K562 (cell line): Measurements from ENCODE around the gene ANKRD13D. TPM values are rescaled to one million over a fixed set of nuclear protein-coding genes. Genes with fewer than 3 reads are reported as not detected.

Source experiments
- ATAC-seq: fragments of 200-7000 bp; cut with Tn5 transposase; 3 replicates; pipeline ENCODE4 v1.9.1; 2020; ENCODE audit warnings: moderate library complexity
- BruUV-seq: library from RNA; stranded (reverse); fragments of 400-500 nt; replicated peaks from 2 replicates; lab custom pipeline; 2021; lab: Mats Ljungman, UMichigan
- CTCF ChIA-PET: fragments of 300-600 bp; formaldehyde crosslinking; extraction: SDS; loops from one replicate; lab custom pipeline; 2021; ENCODE audit warnings: low intra/inter-chr PET ratio; lab: Yijun Ruan, JAX
- POLR2A ChIA-PET: fragments of 300-600, 350-650 bp; sonication (Branson Sonifier 250); formaldehyde crosslinking; extraction: SDS; loops from one replicate; lab custom pipeline; 2021; ENCODE audit warnings: antibody characterized with exemption, inconsistent platforms; lab: Yijun Ruan, JAX
- DNase-seq, 4 experiments: peaks; one replicate each; pipeline versions ENCODE4 v3.0.0 to v3.0.0-alpha.2; 2011 to 2018; ENCODE audit warnings: low spot score in 3 of 4, mixed read lengths in 3 of 4; ENCODE audit errors: extremely low read depth in 1 of 4
- FAIRE-seq: peaks from 2 replicates; lab custom pipeline; 2011; peaks lifted over from hg19 to GRCh38; lab: Jason Lieb, UNC
- H2AFZ ChIP-seq: 2 replicates; pipeline ENCODE4 v1.6.0; 2011; ENCODE audit warnings: low read depth, low read length, control low read depth, inconsistent platforms
- H3K27ac ChIP-seq: fragments of 200-600 bp; 3 replicates; pipeline ENCODE4 v1.8.0; 2011; ENCODE audit warnings: low read depth, mild to moderate bottlenecking, control low read depth, inconsistent platforms, low read length, moderate library complexity, mixed read lengths; ENCODE audit errors: extremely low read depth
- H3K27me3 ChIP-seq, 2 experiments: fragments of 300-600 bp in 1 of 2; 2 replicates in 1 of 2; 3 replicates in 1 of 2; pipeline versions ENCODE4 v1.6.0 to v1.8.0; 2011; ENCODE audit warnings: inconsistent platforms in 2 of 2, low read length in 2 of 2, mild to moderate bottlenecking in 1 of 2, mixed read lengths in 1 of 2, moderate library complexity in 1 of 2; ENCODE audit not compliant: control insufficient read depth in 2 of 2, insufficient read depth in 2 of 2
- H3K36me3 ChIP-seq: fragments of 300-600 bp; 3 replicates; pipeline ENCODE4 v1.8.0; 2011; ENCODE audit warnings: mild to moderate bottlenecking, low read length, inconsistent platforms; ENCODE audit not compliant: control insufficient read depth, insufficient read depth
- H3K4me1 ChIP-seq, 2 experiments: fragments of 200-600 bp in 1 of 2; replicated peaks in 1 of 2; 2 replicates in 1 of 2; 3 replicates in 1 of 2; pipeline versions ENCODE4 v1.5.1 to v1.8.0; 2011; ENCODE audit warnings: inconsistent platforms in 2 of 2, low read length in 2 of 2, mild to moderate bottlenecking in 1 of 2, mixed read lengths in 1 of 2, moderate library complexity in 1 of 2; ENCODE audit not compliant: control insufficient read depth in 2 of 2, insufficient read depth in 2 of 2
- H3K4me2 ChIP-seq: 2 replicates; pipeline ENCODE4 v1.6.1; 2011; ENCODE audit warnings: low read length, control low read depth, inconsistent platforms, mixed read lengths; ENCODE audit not compliant: insufficient read depth
- H3K4me3 ChIP-seq: fragments of 200-600 bp; sonication (generic), shearing (Covaris generic); 2 replicates; pipeline ENCODE4 v1.5.1; 2016; ENCODE audit warnings: control low read depth, inconsistent platforms
- H3K79me2 ChIP-seq: fragments of 200-600 bp; 3 replicates; pipeline ENCODE4 v1.8.0; 2011; ENCODE audit warnings: low read length, inconsistent platforms; ENCODE audit not compliant: control insufficient read depth, insufficient read depth
- H3K9ac ChIP-seq, 2 experiments: 2 replicates each; pipeline versions ENCODE4 v1.6.0 to v1.6.1; 2011; ENCODE audit warnings: low read depth in 2 of 2, low read length in 2 of 2, control low read depth in 1 of 2, inconsistent platforms in 1 of 2, mild to moderate bottlenecking in 1 of 2, mixed read lengths in 1 of 2; ENCODE audit not compliant: insufficient read depth in 1 of 2
- H3K9me1 ChIP-seq: one replicate; pipeline ENCODE4 v1.6.0; 2011; ENCODE audit warnings: inconsistent platforms, mild to moderate bottlenecking, low read length, moderate library complexity; ENCODE audit not compliant: control insufficient read depth, insufficient read depth
- H3K9me3 ChIP-seq: replicated peaks from 2 replicates; pipeline ENCODE4 v1.5.1; 2011; ENCODE audit warnings: low read depth, low read length, inconsistent platforms; ENCODE audit not compliant: control insufficient read depth, insufficient read depth
- H4K20me1 ChIP-seq: replicated peaks from 2 replicates; pipeline ENCODE4 v1.6.1; 2011; ENCODE audit warnings: low read length, inconsistent platforms, mixed read lengths; ENCODE audit not compliant: control insufficient read depth, insufficient read depth
- E2F5 ChIP-seq: sonication (generic); formaldehyde crosslinking; IDR thresholded peaks from 2 replicates; pipeline ENCODE4 v1.8.0; 2022; ENCODE audit warnings: mild to moderate bottlenecking, missing genetic modification reagents
- ETV5 ChIP-seq: sonication (generic); formaldehyde crosslinking; IDR thresholded peaks from 2 replicates; pipeline ENCODE4 v1.4.0; 2020; ENCODE audit warnings: low read depth, mild to moderate bottlenecking, missing genetic modification reagents
- HMGXB4 ChIP-seq: sonication (generic); formaldehyde crosslinking; IDR thresholded peaks from 2 replicates; pipeline ENCODE4 v1.8.1; 2023; ENCODE audit warnings: mild to moderate bottlenecking, missing genetic modification reagents
- IFI16 ChIP-seq: fragments of 250-450 bp; sonication (Bioruptor Pico); IDR thresholded peaks from 2 replicates; pipeline ENCODE4 v2.1.2; 2022; ENCODE audit warnings: mild to moderate bottlenecking, inconsistent platforms
- LCOR ChIP-seq: sonication (generic); formaldehyde crosslinking; IDR thresholded peaks from 2 replicates; pipeline ENCODE4 v1.8.0; 2022; ENCODE audit warnings: mild to moderate bottlenecking, missing genetic modification reagents
- MAFG ChIP-seq: fragments of 450-650 bp; conservative IDR thresholded peaks from 2 replicates; pipeline ENCODE4 v1.6.1; 2016; ENCODE audit warnings: missing genetic modification characterization, missing compliant biosample characterization
- PHTF2 ChIP-seq: fragments of 250-450 bp; sonication (Bioruptor Pico); IDR thresholded peaks from 2 replicates; pipeline ENCODE4 v1.5.0; 2021; ENCODE audit warnings: mild to moderate bottlenecking
- SRF ChIP-seq, 2 experiments: fragments of 250-450, 450-650 bp in 1 of 2; sonication (Bioruptor Pico) in 1 of 2; sonication (generic) in 1 of 2; formaldehyde crosslinking; IDR thresholded peaks; 2 replicates each; pipeline versions ENCODE4 v1.5.0 to v1.5.1; 2020 to 2022; ENCODE audit warnings: mild to moderate bottlenecking in 1 of 2, missing genetic modification reagents in 1 of 2
- ZNF589 ChIP-seq: fragments of 200-800 bp; sonication (Bioruptor generic); IDR thresholded peaks from 2 replicates; pipeline ENCODE4 v1.6.1; 2016; ENCODE audit warnings: low read depth, missing genetic modification characterization, missing compliant biosample characterization
- WGBS: fragments of 100-300 bp; shearing (Covaris generic); methylation state at CpG from one replicate; pipeline ENCODE4 v1.1.6; 2016; ENCODE audit warnings: low coverage, mixed read lengths; ENCODE audit not compliant: insufficient coverage; ENCODE audit errors: missing lambda C conversion rate; 5-methylcytosine and 5-hydroxymethylcytosine counted together
- in situ Hi-C: fragments of 300-500 bp; cut with MboI; formaldehyde crosslinking; loops from 4 replicates; pipeline ENCODE4 v1.15.0; 2018; ENCODE audit warnings: inconsistent platforms, mixed read lengths
- intact Hi-C: fragments of 100-400 bp; cut with micrococcal nuclease; formaldehyde crosslinking; loops from 2 replicates; pipeline ENCODE4 v1.14.2; 2022
- polyA plus RNA-seq, 8 experiments: library from polyadenylated mRNA; depleted of rRNA in 4 of 8; stranded (reverse) in 5 of 8; unstranded in 3 of 8; fragments of >200 nt; fragmentation: Nextera tagmentation in 2 of 8; fragmentation: Illumina TruSeq in 1 of 8; extraction: Ambion mirVana in 2 of 8; extraction: Trizol in 1 of 8; gene quantifications; 2 replicates each; pipeline versions ENCODE4 v1.2.1 to v1.2.3, GENCODE V29; 2011 to 2014; ENCODE audit warnings: inconsistent platforms in 1 of 8, missing spikeins in 1 of 8
- total RNA-seq, 7 experiments: library from RNA; depleted of rRNA in 6 of 7; stranded (reverse); fragments of >200 nt in 6 of 7; fragmentation: Illumina TruSeq in 2 of 7; extraction: Trizol in 2 of 7; gene quantifications; 2 replicates each; pipeline versions ENCODE4 v1.2.1 to v1.2.3, GENCODE V29; 2011 to 2021; ENCODE audit warnings: low replicate concordance in 1 of 7
- TF ChIP-seq, protein P1 (sequence below): fragments of 450-650 bp; formaldehyde crosslinking; IDR thresholded peaks from 2 replicates; pipeline ENCODE4 v1.4.0; 2020; ENCODE audit warnings: mild to moderate bottlenecking, mixed read lengths
- TF ChIP-seq, protein P2 (sequence below): fragments of 250-450 bp; sonication (Bioruptor Pico); IDR thresholded peaks from 2 replicates; pipeline ENCODE4 v1.5.0; 2021
- TF ChIP-seq, protein P3 (sequence below), 2 experiments: IDR thresholded peaks in 1 of 2; conservative IDR thresholded peaks in 1 of 2; 2 replicates each; pipeline ENCODE4 v1.6.1; 2016; ENCODE audit warnings: low read depth in 2 of 2, mild to moderate bottlenecking in 1 of 2, missing compliant biosample characterization in 1 of 2, missing genetic modification characterization in 1 of 2, moderate library complexity in 1 of 2

ANKRD13D gene
- total and polyA plus RNA-seq, 9 of the 15 experiments (the other 6 are each of a cell fraction or from before 2014, with no cell fraction given) = 0.94 to 40.9 (median 22.4) TPM

- TF ChIP-seq, protein P1, sequence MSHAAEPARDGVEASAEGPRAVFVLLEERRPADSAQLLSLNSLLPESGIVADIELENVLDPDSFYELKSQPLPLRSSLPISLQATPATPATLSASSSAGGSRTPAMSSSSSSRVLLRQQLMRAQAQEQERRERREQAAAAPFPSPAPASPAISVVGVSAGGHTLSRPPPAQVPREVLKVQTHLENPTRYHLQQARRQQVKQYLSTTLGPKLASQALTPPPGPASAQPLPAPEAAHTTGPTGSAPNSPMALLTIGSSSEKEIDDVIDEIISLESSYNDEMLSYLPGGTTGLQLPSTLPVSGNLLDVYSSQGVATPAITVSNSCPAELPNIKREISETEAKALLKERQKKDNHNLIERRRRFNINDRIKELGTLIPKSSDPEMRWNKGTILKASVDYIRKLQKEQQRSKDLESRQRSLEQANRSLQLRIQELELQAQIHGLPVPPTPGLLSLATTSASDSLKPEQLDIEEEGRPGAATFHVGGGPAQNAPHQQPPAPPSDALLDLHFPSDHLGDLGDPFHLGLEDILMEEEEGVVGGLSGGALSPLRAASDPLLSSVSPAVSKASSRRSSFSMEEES (CRISPR knock-in tag) = peak; percentile 38
- no peak for TF ChIP-seq MAFG (tag)
- no peak for TF ChIP-seq IFI16
- TF ChIP-seq, all 486 proteins: peak for 7
These were observed 6.7 kb downstream of the ANKRD13D start (continued) for GRCh38 chr11:67295846-67296245.

DNA sequence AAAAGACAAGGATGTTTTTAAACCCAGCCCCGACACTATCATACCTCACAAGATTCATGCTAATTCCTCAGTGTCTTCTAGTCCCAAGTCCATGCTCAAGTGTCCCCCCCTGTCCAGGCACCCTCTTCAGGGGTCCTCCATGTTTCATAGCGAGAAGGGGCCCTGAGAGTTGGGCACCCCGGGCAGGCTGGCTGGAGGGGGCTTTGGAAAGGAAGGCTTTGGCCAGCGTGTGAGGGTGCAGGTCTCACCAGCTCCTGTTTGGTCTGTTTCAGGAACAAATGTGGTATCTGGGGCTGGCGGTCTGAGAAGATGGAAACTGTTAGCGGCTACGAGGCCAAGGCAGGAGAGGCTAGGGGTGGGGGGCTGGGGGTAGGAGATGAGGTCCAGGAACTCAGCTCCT lies 9.7 kb downstream of the ANKRD13D start:
- POLR2A ChIA-PET = interaction anchor here (0.6 kb wide), 2 partner anchors 40 to 1793 kb away, joined by 3 to 4 read pairs; no protein-coding TSS in a partner anchor
- H3K4me2 ChIP-seq = no peak overlapping the region
- FAIRE-seq = no peak
- in situ Hi-C loops = no loop called here
- no peak overlapping the region for H3K27ac ChIP-seq
- no peaks in the 10 kb centered on the region for H4K20me1 ChIP-seq
- H3K79me2 ChIP-seq = no peaks in the 10 kb centered on the region
- intact Hi-C loops = no loop called here
- ATAC-seq = no peak
- DNase-seq = no peak
- no peaks in the 10 kb centered on the region for H3K9me1 ChIP-seq
- BruUV-seq = no TSS peak
- WGBS = 93% methylated on average over 7 of the region's 7 CpGs
- H3K36me3 ChIP-seq = peaks cover 67% of the 10 kb centered on the region; the same call in 2 of the 3 replicates
- peaks cover 0 to 26% of the 10 kb centered on the region in 2 experiments; a peak in 2 of 5 replicates for H3K4me1 ChIP-seq
- CTCF ChIA-PET = no interaction called here
- H3K27me3 ChIP-seq = no peaks in the 10 kb centered on the region
- H3K9me3 ChIP-seq = peaks cover 9% of the 10 kb centered on the region; the same call in 1 of the 2 replicates
- no peak overlapping the region for H3K4me3 ChIP-seq
- H3K9ac ChIP-seq = no peak overlapping the region
- H2AFZ ChIP-seq = no peak overlapping the region
- TF ChIP-seq HMGXB4 (no peak), E2F5 (CRISPR knock-in tag) (no peak), ETV5 (no peak), PHTF2 (CRISPR knock-in tag) (no peak), SRF (CRISPR knock-in tag; IDR thresholded peaks at IDR 0.05) (no peak), ZNF589 (CRISPR knock-in tag) (no peak), LCOR (CRISPR knock-in tag) (no peak)
- TF ChIP-seq, protein P2, sequence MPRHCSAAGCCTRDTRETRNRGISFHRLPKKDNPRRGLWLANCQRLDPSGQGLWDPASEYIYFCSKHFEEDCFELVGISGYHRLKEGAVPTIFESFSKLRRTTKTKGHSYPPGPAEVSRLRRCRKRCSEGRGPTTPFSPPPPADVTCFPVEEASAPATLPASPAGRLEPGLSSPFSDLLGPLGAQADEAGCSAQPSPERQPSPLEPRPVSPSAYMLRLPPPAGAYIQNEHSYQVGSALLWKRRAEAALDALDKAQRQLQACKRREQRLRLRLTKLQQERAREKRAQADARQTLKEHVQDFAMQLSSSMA (CRISPR knock-in tag) = no peak
- TF ChIP-seq, protein P3, sequence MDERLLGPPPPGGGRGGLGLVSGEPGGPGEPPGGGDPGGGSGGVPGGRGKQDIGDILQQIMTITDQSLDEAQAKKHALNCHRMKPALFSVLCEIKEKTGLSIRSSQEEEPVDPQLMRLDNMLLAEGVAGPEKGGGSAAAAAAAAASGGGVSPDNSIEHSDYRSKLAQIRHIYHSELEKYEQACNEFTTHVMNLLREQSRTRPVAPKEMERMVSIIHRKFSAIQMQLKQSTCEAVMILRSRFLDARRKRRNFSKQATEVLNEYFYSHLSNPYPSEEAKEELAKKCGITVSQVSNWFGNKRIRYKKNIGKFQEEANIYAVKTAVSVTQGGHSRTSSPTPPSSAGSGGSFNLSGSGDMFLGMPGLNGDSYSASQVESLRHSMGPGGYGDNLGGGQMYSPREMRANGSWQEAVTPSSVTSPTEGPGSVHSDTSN (CRISPR knock-in tag; IDR thresholded peaks at IDR 0.05; ENCODE audit: low read depth) = no peak
- TF ChIP-seq, protein P3 (tag; conservative IDR thresholded peaks at IDR 0.05; ENCODE audit: low read depth) = no peak
